ENCODE data around the gene SDK1. TPM values are rescaled to one million over a fixed set of nuclear protein-coding genes. Genes with fewer than 3 reads are reported as not detected.

SDK1 gene
- total RNA-seq, 2 experiments from 2014 or later, result 0.25 to 0.78 TPM

GRCh38 chr7:4065190-4065589 is 764.1 kb downstream of the SDK1 start:
- DNase-seq, result no peak
- POLR2A ChIA-PET, result no interaction called here
- no peak for TF ChIP-seq CTCF (IDR thresholded peaks at IDR 0.05)
- no peaks in the 10 kb centered on the region for H3K36me3 Mint-ChIP-seq (ENCODE audit: low read depth)
- intact Hi-C loops (cut with micrococcal nuclease), result no loop called here
- no peak overlapping the region for H3K4me3 Mint-ChIP-seq
- H3K9me3 Mint-ChIP-seq, result peaks cover under 1% of the 10 kb centered on the region
- peaks cover 2% of the 10 kb centered on the region for H3K27me3 Mint-ChIP-seq
- CTCF ChIA-PET, result no interaction called here
- H3K4me1 Mint-ChIP-seq (ENCODE audit: low read depth), result peaks cover 9% of the 10 kb centered on the region
- no peak for ATAC-seq
- H3K27ac Mint-ChIP-seq, result no peak overlapping the region

- H3K9me3 Mint-ChIP-seq, result no peaks in the 10 kb centered on the region
- DNase-seq (no peak), ATAC-seq (no peak)
- no peaks in the 10 kb centered on the region for H3K36me3 Mint-ChIP-seq (ENCODE audit: low read depth)
- peaks cover 9% of the 10 kb centered on the region for H3K4me1 Mint-ChIP-seq (ENCODE audit: low read depth)
- ChIA-PET CTCF (no interaction called here), POLR2A (no interaction called here)
- H3K4me3 Mint-ChIP-seq, result no peak overlapping the region
- H3K27me3 Mint-ChIP-seq, result no peaks in the 10 kb centered on the region
- intact Hi-C loops (cut with micrococcal nuclease), result no loop called here
- no peak for TF ChIP-seq CTCF (IDR thresholded peaks at IDR 0.05)
- H3K27ac Mint-ChIP-seq, result no peak overlapping the region
Measured at GRCh38 chr7:4066206-4066605, 765.2 kb downstream of the SDK1 start.

GRCh38 chr7:4066626-4067475 is 765.8 kb downstream of the SDK1 start:
- H3K27ac Mint-ChIP-seq, result no peak overlapping the region
- TF ChIP-seq CTCF (IDR thresholded peaks at IDR 0.05), result no peak
- no peak overlapping the region for H3K4me3 Mint-ChIP-seq
- ChIA-PET CTCF (no interaction called here), POLR2A (no interaction called here)
- intact Hi-C loops (cut with micrococcal nuclease), result no loop called here
- H3K27me3 Mint-ChIP-seq, result no peaks in the 10 kb centered on the region
- H3K9me3 Mint-ChIP-seq, result no peaks in the 10 kb centered on the region
- ATAC-seq (no peak), DNase-seq (no peak)
- no peaks in the 10 kb centered on the region for H3K36me3 Mint-ChIP-seq (ENCODE audit: low read depth)
- peaks cover 9% of the 10 kb centered on the region for H3K4me1 Mint-ChIP-seq (ENCODE audit: low read depth)

- POLR2A ChIA-PET, result no interaction called here
- no peaks in the 10 kb centered on the region for H3K27me3 Mint-ChIP-seq
- DNase-seq (no peak), ATAC-seq (no peak)
- no peak for TF ChIP-seq CTCF (IDR thresholded peaks at IDR 0.05)
- CTCF ChIA-PET, result no interaction called here
- H3K36me3 Mint-ChIP-seq (ENCODE audit: low read depth), result no peaks in the 10 kb centered on the region
- no peak overlapping the region for H3K4me3 Mint-ChIP-seq
- intact Hi-C loops (cut with micrococcal nuclease), result no loop called here
- H3K4me1 Mint-ChIP-seq (ENCODE audit: low read depth), result peaks cover 9% of the 10 kb centered on the region
- no peaks in the 10 kb centered on the region for H3K9me3 Mint-ChIP-seq
- H3K27ac Mint-ChIP-seq, result no peak overlapping the region
Measured at GRCh38 chr7:4067476-4067760, 766.4 kb downstream of the SDK1 start.

- DNase-seq (no peak), ATAC-seq (no peak)
- H3K36me3 Mint-ChIP-seq (ENCODE audit: low read depth), result no peaks in the 10 kb centered on the region
- POLR2A ChIA-PET, result no interaction called here
- peaks cover 9% of the 10 kb centered on the region for H3K4me1 Mint-ChIP-seq (ENCODE audit: low read depth)
- H3K4me3 Mint-ChIP-seq, result no peak overlapping the region
- no peak overlapping the region for H3K27ac Mint-ChIP-seq
- no peaks in the 10 kb centered on the region for H3K27me3 Mint-ChIP-seq
- intact Hi-C loops (cut with micrococcal nuclease), result no loop called here
- no peaks in the 10 kb centered on the region for H3K9me3 Mint-ChIP-seq
- TF ChIP-seq CTCF (IDR thresholded peaks at IDR 0.05), result no peak
- CTCF ChIA-PET, result no interaction called here
Measured at GRCh38 chr7:4067874-4068273, 766.8 kb downstream of the SDK1 start.

All from activated CD8-positive, alpha-beta T cell treated with anti-CD3 and anti-CD28 coated beads for 36 hours (primary cell).